GM23338 (cell line): ENCODE data around the gene LSM12.
"Not testable (repeated sequence)": the region's sequence is repeated elsewhere in the genome, so short reads cannot be mapped to it uniquely, and the experiment has no call there.

ENCODE experiments used
- EZH2 ChIP-seq: fragments of 200-600 bp; sonication (generic); IDR thresholded peaks from one replicate; pipeline ENCODE4 v1.8.0; 2017; ENCODE audit warnings: antibody characterized with exemption, mild to moderate bottlenecking, low read depth; ENCODE audit not compliant: unreplicated experiment
- EZH2phosphoT487 ChIP-seq: fragments of 200-600 bp; sonication (generic); IDR thresholded peaks from one replicate; pipeline ENCODE4 v1.8.1; 2018; ENCODE audit warnings: antibody characterized with exemption; ENCODE audit not compliant: unreplicated experiment
- JUNB ChIP-seq: IDR thresholded peaks from one replicate; pipeline ENCODE4 v1.6.1; 2016; ENCODE audit warnings: antibody characterized with exemption; ENCODE audit not compliant: unreplicated experiment
- NANOG ChIP-seq: IDR thresholded peaks from 2 replicates; pipeline ENCODE4 v1.6.1; 2016; ENCODE audit warnings: antibody characterized with exemption, borderline replicate concordance
- POLR2AphosphoS5 ChIP-seq: IDR thresholded peaks from 2 replicates; pipeline ENCODE4 v1.6.1; 2016; ENCODE audit warnings: antibody characterized with exemption, low read depth
- ZNF114 ChIP-seq: fragments of 250-450 bp; sonication (Bioruptor Pico); IDR thresholded peaks from 2 replicates; pipeline ENCODE4 v1.5.0; 2020; ENCODE audit warnings: mild to moderate bottlenecking, moderate library complexity
- ZNF331 ChIP-seq: fragments of 250-450 bp; sonication (Bioruptor Pico); IDR thresholded peaks from 2 replicates; pipeline ENCODE4 v1.5.0; 2020; ENCODE audit warnings: low read depth, mild to moderate bottlenecking, moderate library complexity
- TF ChIP-seq, protein P1 (sequence below), 2 experiments: fragments of 200-600 bp in 1 of 2; sonication (generic) in 1 of 2; conservative IDR thresholded peaks; 2 replicates each; pipeline versions ENCODE4 v1.5.1 to v1.6.1; 2016 to 2017; ENCODE audit warnings: antibody characterized with exemption in 2 of 2, low read depth in 2 of 2, mild to moderate bottlenecking in 2 of 2, moderate library complexity in 1 of 2
- TF ChIP-seq, protein P2 (sequence below): fragments of 250-450 bp; sonication (Bioruptor Pico); IDR thresholded peaks from 2 replicates; pipeline ENCODE4 v1.5.0; 2020; ENCODE audit warnings: mild to moderate bottlenecking, moderate library complexity
- TF ChIP-seq, protein P3 (sequence below): IDR thresholded peaks from 2 replicates; pipeline ENCODE4 v1.6.1; 2016; ENCODE audit warnings: antibody characterized with exemption

DNA sequence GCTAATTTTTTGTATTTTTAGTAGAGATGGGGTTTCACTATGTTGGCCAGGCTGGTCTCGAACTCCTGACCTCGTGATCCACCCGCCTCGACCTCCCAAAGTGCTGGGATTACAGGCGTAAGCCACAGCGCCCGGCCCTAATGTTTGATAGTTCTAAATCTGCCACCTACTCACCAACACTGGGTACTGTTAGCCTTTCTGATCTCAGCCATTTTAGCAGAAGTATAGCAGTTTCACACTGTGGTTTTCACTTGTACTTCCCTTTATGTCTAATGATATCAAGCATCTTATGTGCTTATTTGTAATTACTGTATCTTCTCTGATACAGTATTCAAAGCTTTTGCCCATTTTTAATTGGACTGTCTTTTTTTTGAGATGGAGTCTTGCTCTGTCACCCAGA, 19.6 kb downstream of the LSM12 start:
- TF ChIP-seq, protein P1, sequence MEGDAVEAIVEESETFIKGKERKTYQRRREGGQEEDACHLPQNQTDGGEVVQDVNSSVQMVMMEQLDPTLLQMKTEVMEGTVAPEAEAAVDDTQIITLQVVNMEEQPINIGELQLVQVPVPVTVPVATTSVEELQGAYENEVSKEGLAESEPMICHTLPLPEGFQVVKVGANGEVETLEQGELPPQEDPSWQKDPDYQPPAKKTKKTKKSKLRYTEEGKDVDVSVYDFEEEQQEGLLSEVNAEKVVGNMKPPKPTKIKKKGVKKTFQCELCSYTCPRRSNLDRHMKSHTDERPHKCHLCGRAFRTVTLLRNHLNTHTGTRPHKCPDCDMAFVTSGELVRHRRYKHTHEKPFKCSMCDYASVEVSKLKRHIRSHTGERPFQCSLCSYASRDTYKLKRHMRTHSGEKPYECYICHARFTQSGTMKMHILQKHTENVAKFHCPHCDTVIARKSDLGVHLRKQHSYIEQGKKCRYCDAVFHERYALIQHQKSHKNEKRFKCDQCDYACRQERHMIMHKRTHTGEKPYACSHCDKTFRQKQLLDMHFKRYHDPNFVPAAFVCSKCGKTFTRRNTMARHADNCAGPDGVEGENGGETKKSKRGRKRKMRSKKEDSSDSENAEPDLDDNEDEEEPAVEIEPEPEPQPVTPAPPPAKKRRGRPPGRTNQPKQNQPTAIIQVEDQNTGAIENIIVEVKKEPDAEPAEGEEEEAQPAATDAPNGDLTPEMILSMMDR (conservative IDR thresholded peaks at IDR 0.05; ENCODE audit: low read depth in 2 of 2), result not testable (repeated sequence)
- not testable (repeated sequence) for TF ChIP-seq POLR2AphosphoS5; ZNF331 (CRISPR knock-in tag); EZH2; EZH2phosphoT487; NANOG; JUNB; ZNF114
- TF ChIP-seq, protein P2, sequence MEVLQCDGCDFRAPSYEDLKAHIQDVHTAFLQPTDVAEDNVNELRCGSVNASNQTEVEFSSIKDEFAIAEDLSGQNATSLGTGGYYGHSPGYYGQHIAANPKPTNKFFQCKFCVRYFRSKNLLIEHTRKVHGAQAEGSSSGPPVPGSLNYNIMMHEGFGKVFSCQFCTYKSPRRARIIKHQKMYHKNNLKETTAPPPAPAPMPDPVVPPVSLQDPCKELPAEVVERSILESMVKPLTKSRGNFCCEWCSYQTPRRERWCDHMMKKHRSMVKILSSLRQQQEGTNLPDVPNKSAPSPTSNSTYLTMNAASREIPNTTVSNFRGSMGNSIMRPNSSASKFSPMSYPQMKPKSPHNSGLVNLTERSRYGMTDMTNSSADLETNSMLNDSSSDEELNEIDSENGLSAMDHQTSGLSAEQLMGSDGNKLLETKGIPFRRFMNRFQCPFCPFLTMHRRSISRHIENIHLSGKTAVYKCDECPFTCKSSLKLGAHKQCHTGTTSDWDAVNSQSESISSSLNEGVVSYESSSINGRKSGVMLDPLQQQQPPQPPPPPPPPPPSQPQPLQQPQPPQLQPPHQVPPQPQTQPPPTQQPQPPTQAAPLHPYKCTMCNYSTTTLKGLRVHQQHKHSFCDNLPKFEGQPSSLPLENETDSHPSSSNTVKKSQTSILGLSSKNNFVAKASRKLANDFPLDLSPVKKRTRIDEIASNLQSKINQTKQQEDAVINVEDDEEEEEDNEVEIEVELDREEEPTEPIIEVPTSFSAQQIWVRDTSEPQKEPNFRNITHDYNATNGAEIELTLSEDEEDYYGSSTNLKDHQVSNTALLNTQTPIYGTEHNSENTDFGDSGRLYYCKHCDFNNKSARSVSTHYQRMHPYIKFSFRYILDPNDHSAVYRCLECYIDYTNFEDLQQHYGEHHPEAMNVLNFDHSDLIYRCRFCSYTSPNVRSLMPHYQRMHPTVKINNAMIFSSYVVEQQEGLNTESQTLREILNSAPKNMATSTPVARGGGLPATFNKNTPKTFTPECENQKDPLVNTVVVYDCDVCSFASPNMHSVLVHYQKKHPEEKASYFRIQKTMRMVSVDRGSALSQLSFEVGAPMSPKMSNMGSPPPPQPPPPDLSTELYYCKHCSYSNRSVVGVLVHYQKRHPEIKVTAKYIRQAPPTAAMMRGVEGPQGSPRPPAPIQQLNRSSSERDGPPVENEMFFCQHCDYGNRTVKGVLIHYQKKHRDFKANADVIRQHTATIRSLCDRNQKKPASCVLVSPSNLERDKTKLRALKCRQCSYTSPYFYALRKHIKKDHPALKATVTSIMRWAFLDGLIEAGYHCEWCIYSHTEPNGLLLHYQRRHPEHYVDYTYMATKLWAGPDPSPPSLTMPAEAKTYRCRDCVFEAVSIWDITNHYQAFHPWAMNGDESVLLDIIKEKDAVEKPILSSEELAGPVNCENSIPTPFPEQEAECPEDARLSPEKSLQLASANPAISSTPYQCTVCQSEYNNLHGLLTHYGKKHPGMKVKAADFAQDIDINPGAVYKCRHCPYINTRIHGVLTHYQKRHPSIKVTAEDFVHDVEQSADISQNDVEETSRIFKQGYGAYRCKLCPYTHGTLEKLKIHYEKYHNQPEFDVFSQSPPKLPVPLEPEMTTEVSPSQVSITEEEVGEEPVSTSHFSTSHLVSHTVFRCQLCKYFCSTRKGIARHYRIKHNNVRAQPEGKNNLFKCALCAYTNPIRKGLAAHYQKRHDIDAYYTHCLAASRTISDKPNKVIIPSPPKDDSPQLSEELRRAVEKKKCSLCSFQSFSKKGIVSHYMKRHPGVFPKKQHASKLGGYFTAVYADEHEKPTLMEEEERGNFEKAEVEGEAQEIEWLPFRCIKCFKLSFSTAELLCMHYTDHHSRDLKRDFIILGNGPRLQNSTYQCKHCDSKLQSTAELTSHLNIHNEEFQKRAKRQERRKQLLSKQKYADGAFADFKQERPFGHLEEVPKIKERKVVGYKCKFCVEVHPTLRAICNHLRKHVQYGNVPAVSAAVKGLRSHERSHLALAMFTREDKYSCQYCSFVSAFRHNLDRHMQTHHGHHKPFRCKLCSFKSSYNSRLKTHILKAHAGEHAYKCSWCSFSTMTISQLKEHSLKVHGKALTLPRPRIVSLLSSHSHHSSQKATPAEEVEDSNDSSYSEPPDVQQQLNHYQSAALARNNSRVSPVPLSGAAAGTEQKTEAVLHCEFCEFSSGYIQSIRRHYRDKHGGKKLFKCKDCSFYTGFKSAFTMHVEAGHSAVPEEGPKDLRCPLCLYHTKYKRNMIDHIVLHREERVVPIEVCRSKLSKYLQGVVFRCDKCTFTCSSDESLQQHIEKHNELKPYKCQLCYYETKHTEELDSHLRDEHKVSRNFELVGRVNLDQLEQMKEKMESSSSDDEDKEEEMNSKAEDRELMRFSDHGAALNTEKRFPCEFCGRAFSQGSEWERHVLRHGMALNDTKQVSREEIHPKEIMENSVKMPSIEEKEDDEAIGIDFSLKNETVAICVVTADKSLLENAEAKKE (CRISPR knock-in tag), result not testable (repeated sequence)
- TF ChIP-seq, protein P3, sequence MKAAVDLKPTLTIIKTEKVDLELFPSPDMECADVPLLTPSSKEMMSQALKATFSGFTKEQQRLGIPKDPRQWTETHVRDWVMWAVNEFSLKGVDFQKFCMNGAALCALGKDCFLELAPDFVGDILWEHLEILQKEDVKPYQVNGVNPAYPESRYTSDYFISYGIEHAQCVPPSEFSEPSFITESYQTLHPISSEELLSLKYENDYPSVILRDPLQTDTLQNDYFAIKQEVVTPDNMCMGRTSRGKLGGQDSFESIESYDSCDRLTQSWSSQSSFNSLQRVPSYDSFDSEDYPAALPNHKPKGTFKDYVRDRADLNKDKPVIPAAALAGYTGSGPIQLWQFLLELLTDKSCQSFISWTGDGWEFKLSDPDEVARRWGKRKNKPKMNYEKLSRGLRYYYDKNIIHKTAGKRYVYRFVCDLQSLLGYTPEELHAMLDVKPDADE, result not testable (repeated sequence)
